Left lung (tissue), 10 donors: ENCODE measurements around the gene RBBP4. TPM values are rescaled to one million over a fixed set of nuclear protein-coding genes. Genes with fewer than 3 reads are reported as not detected.
A peak's percentile ranks its signal among the peaks of the same experiment; 100 is the strongest.
"Not testable (repeated sequence)": the region's sequence is repeated elsewhere in the genome, so short reads cannot be mapped to it uniquely, and the experiment has no call there.

Experiments used
- ATAC-seq: fragments of 200-7000 bp; cut with Tn5 transposase; one replicate; pipeline ENCODE4 v1.9.1; 2020; ENCODE audit warnings: moderate library complexity
- DNase-seq, 4 donors: peaks; one replicate each; pipeline ENCODE4 v3.0.0-alpha.2; 2013 to 2020
- H3K27ac ChIP-seq, 2 donors: fragments of 200-600 bp; sonication (generic) in 1 of 2; one replicate each; pipeline versions ENCODE4 v1.5.0 to v1.8.0; 2020 to 2021
- H3K27me3 ChIP-seq, 2 donors: fragments of 200-600 bp; sonication (generic) in 1 of 2; one replicate each; pipeline versions ENCODE4 v1.5.0 to v1.8.0; 2020 to 2021
- H3K36me3 ChIP-seq, 2 donors: fragments of 200-600 bp; sonication (generic) in 1 of 2; one replicate each; pipeline versions ENCODE4 v1.5.0 to v1.8.0; 2020 to 2021
- H3K4me1 ChIP-seq, 2 donors: fragments of 200-600 bp; one replicate each; pipeline ENCODE4 v1.8.0; 2021
- H3K4me3 ChIP-seq, 2 donors: fragments of 200-600 bp; sonication (generic) in 1 of 2; one replicate each; pipeline versions ENCODE4 v1.5.0 to v1.8.0; 2020 to 2021; ENCODE audit warnings: mild to moderate bottlenecking in 1 of 2
- H3K9me3 ChIP-seq, 2 donors: fragments of 200-600 bp; sonication (generic) in 1 of 2; one replicate each; pipeline versions ENCODE4 v1.5.0 to v1.8.0; 2020 to 2021
- CTCF ChIP-seq, 2 donors: fragments of 200-600 bp; sonication (generic) in 1 of 2; IDR thresholded peaks; one replicate each; pipeline versions ENCODE4 v1.5.0 to v1.8.0; 2021; ENCODE audit warnings: antibody characterized with exemption in 2 of 2
- intact Hi-C, 2 donors: fragments of 100-400 bp; cut with DNase I; formaldehyde crosslinking; loops; one replicate each; pipeline versions ENCODE4 v1.11.2 to v1.14.2; 2022
- polyA plus RNA-seq, 6 donors: library from polyadenylated mRNA; unstranded; fragments of 120-200 nt; gene quantifications; one replicate each; pipeline ENCODE4 v1.2.1, GENCODE V29; 2013; ENCODE audit not compliant: insufficient read length in 6 of 6
- total RNA-seq, 2 donors: library from RNA; stranded (reverse); fragmentation: NEBNext Ultra II Directional; extraction: Animal tissue kit (Norgen Biotek cat#: 25700); gene quantifications; one replicate each; pipeline ENCODE4 v1.2.1, GENCODE V29; 2021
- donor health status: DM: no; HTN: yes; CAD: no.
- donor health status: DM: no; HTN: no; CAD: no.

RBBP4 gene
- total and polyA plus RNA-seq, 8 donors = 166 to 333 (median 292) TPM

GRCh38 chr1:32627596-32628162 is 23.3 kb upstream of the RBBP4 start:
- DNase-seq = no peak
- H3K9me3 ChIP-seq = no peaks in the 10 kb centered on the region
- H3K27me3 ChIP-seq = no peaks in the 10 kb centered on the region
- no peak for TF ChIP-seq CTCF (IDR thresholded peaks at IDR 0.05)
- peaks cover 0 to 4% of the 10 kb centered on the region in 2 donors for H3K4me1 ChIP-seq
- peaks cover 0 to 68% of the 10 kb centered on the region in 2 donors for H3K36me3 ChIP-seq
- no peak overlapping the region for H3K27ac ChIP-seq
- intact Hi-C loops = no loop called here
- ATAC-seq = no peak
- no peak overlapping the region for H3K4me3 ChIP-seq

- H3K4me3 ChIP-seq, H3K9me3 ChIP-seq, H3K27me3 ChIP-seq, DNase-seq, H3K4me1 ChIP-seq, ATAC-seq, H3K27ac ChIP-seq, intact Hi-C loops: not testable (repeated sequence)
- peaks cover 0 to 86% of the 10 kb centered on the region in 2 donors for H3K36me3 ChIP-seq
Measured at GRCh38 chr1:32630173-32630572, 20.8 kb upstream of the RBBP4 start.

DNA sequence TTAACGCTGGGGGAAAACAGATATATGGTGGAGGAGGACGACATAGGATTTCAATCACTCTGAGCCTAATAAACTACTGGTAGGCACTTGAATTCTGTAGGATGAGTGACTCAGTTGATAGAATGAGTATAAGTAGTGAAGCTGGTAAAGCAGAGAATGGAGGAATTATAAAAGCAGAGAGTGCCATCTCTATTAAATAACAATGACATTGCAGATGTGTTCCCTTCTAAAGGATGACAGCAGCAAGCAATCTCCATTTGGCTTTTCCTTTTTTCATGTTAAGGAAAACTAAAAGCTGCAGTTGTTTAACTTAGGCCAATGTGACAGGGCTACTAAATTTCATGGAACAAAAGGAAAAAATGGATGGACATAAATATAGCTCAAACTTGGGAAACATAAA is 18.2 kb upstream of the RBBP4 start:
- no peak for TF ChIP-seq CTCF (IDR thresholded peaks at IDR 0.05)

GRCh38 chr1:32635508-32636277 is 15.3 kb upstream of the RBBP4 start:
- no peak for ATAC-seq
- intact Hi-C loops = no loop called here
- peaks cover 0 to 23% of the 10 kb centered on the region in 2 donors for H3K4me1 ChIP-seq

More for the DNA sequence above, 18.2 kb upstream of the RBBP4 start:
- Histone ChIP-seq H3K27ac (no peak overlapping the region), H3K27me3 (no peaks in the 10 kb centered on the region), H3K4me1 (peaks cover 0 to 17% of the 10 kb centered on the region in 2 donors), H3K36me3 (peaks cover 0 to 60% of the 10 kb centered on the region in 2 donors), H3K4me3 (no peak overlapping the region), H3K9me3 (no peaks in the 10 kb centered on the region)
- no peak for ATAC-seq
- no peak for DNase-seq
- intact Hi-C loops = no loop called here

DNA sequence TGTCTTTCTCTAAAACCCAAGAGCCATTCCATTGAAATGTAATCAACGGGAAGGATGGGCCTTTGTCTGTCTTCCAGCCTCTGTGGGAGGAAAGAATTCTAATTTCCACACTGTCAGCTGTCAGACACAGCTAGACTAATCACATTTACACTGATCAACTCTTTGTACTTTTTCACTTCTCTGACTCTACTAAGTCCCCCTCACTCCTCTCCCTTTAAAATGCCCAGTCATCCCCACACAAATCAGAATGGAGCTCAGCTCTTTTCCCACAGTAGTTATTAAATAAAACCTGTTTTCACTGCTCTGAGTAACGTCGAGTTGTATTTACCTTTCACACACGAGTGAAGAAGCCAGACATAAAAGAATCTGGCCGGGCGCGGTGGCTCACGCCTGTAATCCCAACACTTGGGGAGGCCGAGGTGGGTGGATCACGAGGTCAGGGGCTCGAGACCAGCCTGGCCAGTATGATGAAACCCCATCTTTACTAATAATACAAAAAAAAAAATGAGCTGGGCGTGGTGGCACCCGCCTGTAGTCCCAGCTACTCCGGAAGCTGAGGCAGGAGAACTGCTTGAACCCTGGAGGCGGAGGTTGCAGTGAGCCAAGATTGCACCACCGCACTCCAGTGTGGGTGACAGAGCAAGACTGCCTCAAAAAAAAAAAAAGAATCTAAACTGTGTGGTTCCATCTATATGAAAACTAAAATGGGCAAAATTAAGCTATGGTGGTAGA is 13.9 kb upstream of the RBBP4 start:
- ATAC-seq = peak; percentile 70
- peaks cover 0 to 33% of the 10 kb centered on the region in 2 donors for H3K36me3 ChIP-seq
- peak in 2 of 4 donors; percentile 72 to 77 for DNase-seq
- H3K4me3 ChIP-seq = peak overlapping the region in 1 of 2 donors; percentile 9
- H3K4me1 ChIP-seq = peaks cover 0 to 23% of the 10 kb centered on the region in 2 donors
- peak overlapping the region in 1 of 2 donors; percentile 66 for H3K27ac ChIP-seq
- TF ChIP-seq CTCF (IDR thresholded peaks at IDR 0.05) = no peak
- H3K9me3 ChIP-seq = no peaks in the 10 kb centered on the region
- H3K27me3 ChIP-seq = no peaks in the 10 kb centered on the region
- intact Hi-C loops = no loop called here

More at GRCh38 chr1:32635508-32636277, 15.3 kb upstream of the RBBP4 start:
- DNase-seq = no peak
- Histone ChIP-seq H3K27me3 (no peaks in the 10 kb centered on the region), H3K36me3 (peaks cover 0 to 41% of the 10 kb centered on the region in 2 donors), H3K4me3 (no peak overlapping the region), H3K9me3 (no peaks in the 10 kb centered on the region), H3K27ac (no peak overlapping the region)
- no peak for TF ChIP-seq CTCF (IDR thresholded peaks at IDR 0.05)
